B cell (primary cell): ENCODE results near the gene HFE. TPM values are rescaled to one million over a fixed set of nuclear protein-coding genes. Genes with fewer than 3 reads are reported as not detected.
A peak's percentile ranks its signal among the peaks of the same experiment; 100 is the strongest.

Experiments
- ATAC-seq: fragments of 200-7000 bp; cut with Tn5 transposase; one replicate; pipeline ENCODE4 v1.10.0; 2021; ENCODE audit warnings: low read depth, mild to moderate bottlenecking, moderate number of reproducible peaks, moderate library complexity
- CTCF ChIA-PET: fragments of 350-600 bp; sonication (Branson Sonifier 250); formaldehyde crosslinking; loops from one replicate; lab custom pipeline; 2021; ENCODE audit warnings: antibody characterized with exemption, inconsistent platforms; lab: Charles Lee
- POLR2A ChIA-PET: fragments of 350-600 bp; sonication (Branson Sonifier 250); formaldehyde crosslinking; loops from one replicate; lab custom pipeline; 2021; ENCODE audit warnings: antibody characterized with exemption; lab: Charles Lee
- DNase-seq: peaks from one replicate; pipeline ENCODE4 v3.0.0; 2013
- H2AFZ ChIP-seq: 2 replicates; pipeline ENCODE4 v1.6.1; 2012; ENCODE audit warnings: mild to moderate bottlenecking, low read depth, low read length; ENCODE audit not compliant: insufficient read depth, poor library complexity, severe bottlenecking
- H3K27ac ChIP-seq, 2 donors: 1 replicate in 1 of 2; 2 replicates in 1 of 2; pipeline ENCODE4 v1.5.1; 2012 to 2013; ENCODE audit warnings: low read length in 2 of 2, mild to moderate bottlenecking in 2 of 2, moderate library complexity in 1 of 2
- H3K27me3 ChIP-seq, 4 experiments: fragments of 200-600 bp in 1 of 4; sonication (generic) in 1 of 4; replicated peaks in 1 of 4; 1 replicate in 2 of 4; 2 replicates in 2 of 4; pipeline versions ENCODE4 v1.6.1 to v1.7.0; 2013 to 2016; ENCODE audit warnings: low read length in 3 of 4, mild to moderate bottlenecking in 2 of 4, mixed read lengths in 1 of 4, moderate library complexity in 1 of 4; ENCODE audit not compliant: insufficient read depth in 4 of 4, control insufficient read depth in 3 of 4; ENCODE audit errors: control extremely low read depth in 1 of 4
- H3K36me3 ChIP-seq, 2 experiments: replicated peaks in 1 of 2; 1 replicate in 1 of 2; 2 replicates in 1 of 2; pipeline versions ENCODE4 v1.6.1 to v1.7.1; 2013; ENCODE audit warnings: low read length in 1 of 2; ENCODE audit not compliant: insufficient read depth in 2 of 2, control insufficient read depth in 1 of 2; ENCODE audit errors: control extremely low read depth in 1 of 2, extremely low read depth in 1 of 2
- H3K4me1 ChIP-seq, 2 donors: fragments of 200-600 bp in 1 of 2; sonication (generic) in 1 of 2; 1 replicate in 1 of 2; 2 replicates in 1 of 2; pipeline versions ENCODE4 v1.5.1 to v1.6.1; 2013 to 2017; ENCODE audit warnings: low read length in 2 of 2; ENCODE audit not compliant: control insufficient read depth in 2 of 2, insufficient read depth in 2 of 2
- H3K4me2 ChIP-seq: replicated peaks from 2 replicates; pipeline ENCODE3; 2012; ENCODE audit warnings: mild to moderate bottlenecking, low read depth, low read length; ENCODE audit not compliant: poor library complexity, severe bottlenecking
- H3K4me3 ChIP-seq, 5 experiments: fragments of 200-600 bp in 1 of 5; sonication (generic) in 1 of 5; 1 replicate in 3 of 5; 2 replicates in 2 of 5; pipeline versions ENCODE4 v1.5.1 to v1.7.0; 2011 to 2016; ENCODE audit warnings: low read length in 4 of 5, mild to moderate bottlenecking in 4 of 5, low read depth in 2 of 5, control low read depth in 1 of 5, moderate library complexity in 1 of 5; ENCODE audit not compliant: insufficient read depth in 1 of 5; ENCODE audit errors: control extremely low read depth in 1 of 5, extremely low read depth in 1 of 5
- H3K79me2 ChIP-seq: fragments of 200-600 bp; sonication (generic); one replicate; pipeline ENCODE4 v1.6.0; 2016; ENCODE audit warnings: low read length; ENCODE audit not compliant: control insufficient read depth, insufficient read depth
- H3K9ac ChIP-seq: fragments of 200-600 bp; sonication (generic); 2 replicates; pipeline ENCODE4 v1.6.1; 2017; ENCODE audit warnings: mild to moderate bottlenecking, low read length, moderate library complexity
- H3K9me3 ChIP-seq, 3 donors: one replicate each; pipeline versions ENCODE4 v1.6.1 to v1.7.1; 2013; ENCODE audit warnings: low read length in 2 of 3; ENCODE audit not compliant: control insufficient read depth in 2 of 3, insufficient read depth in 1 of 3; ENCODE audit errors: control extremely low read depth in 1 of 3
- H4K20me1 ChIP-seq: 2 replicates; pipeline ENCODE4 v1.6.0; 2012; ENCODE audit warnings: mild to moderate bottlenecking, low read length; ENCODE audit not compliant: insufficient read depth, control insufficient read depth, poor library complexity, severe bottlenecking
- H3K27ac Mint-ChIP-seq: one replicate; pipeline ENCODE4 v1.8.0; 2021; ENCODE audit warnings: mixed read lengths
- H3K27me3 Mint-ChIP-seq: one replicate; pipeline ENCODE4 v1.8.0; 2021; ENCODE audit warnings: mixed read lengths
- H3K4me1 Mint-ChIP-seq: one replicate; pipeline ENCODE4 v1.8.0; 2021; ENCODE audit warnings: mixed read lengths
- H3K4me3 Mint-ChIP-seq: one replicate; pipeline ENCODE4 v1.8.0; 2021; ENCODE audit warnings: mixed read lengths
- H3K9me3 Mint-ChIP-seq: one replicate; pipeline ENCODE4 v1.8.0; 2022; ENCODE audit warnings: mixed read lengths; ENCODE audit not compliant: insufficient read depth
- CTCF ChIP-seq: fragments of 200-600 bp; IDR thresholded peaks from one replicate; pipeline ENCODE4 v1.8.0; 2022; ENCODE audit warnings: antibody characterized with exemption, mild to moderate bottlenecking
- EZH2 ChIP-seq: IDR thresholded peaks from 2 replicates; pipeline ENCODE4 v1.6.1; 2012; ENCODE audit warnings: borderline replicate concordance, low read depth, mild to moderate bottlenecking, moderate library complexity, low read length; ENCODE audit not compliant: insufficient read depth, poor library complexity, severe bottlenecking
- whole genome bisulfite sequencing: methylation state at CpG from one replicate; pipeline ENCODE4 v1.1.5; 2013; ENCODE audit warnings: missing lambda C conversion rate; ENCODE audit not compliant: insufficient coverage; 5-methylcytosine and 5-hydroxymethylcytosine counted together
- intact Hi-C: fragments of 100-400 bp; cut with micrococcal nuclease; formaldehyde crosslinking; loops from one replicate; pipeline ENCODE4 v1.10.0; 2022
- polyA plus RNA-seq: library from polyadenylated mRNA; depleted of rRNA; stranded (reverse); fragments of >200 nt; gene quantifications from 2 replicates; pipeline ENCODE4 v1.2.3, GENCODE V29; 2012
- total RNA-seq, 2 donors: library from RNA; stranded (reverse); fragments of 120-200 nt in 1 of 2; gene quantifications; 1 replicate in 1 of 2; 2 replicates in 1 of 2; pipeline versions ENCODE4 v1.2.3 to v1.2.4, GENCODE V29; 2013 to 2022

HFE gene
- total and polyA plus RNA-seq, 2 donors (not counting 1 experiment from before 2014, with no cell fraction given), result 5.9 to 6.3 TPM

- H3K9ac ChIP-seq, result peak overlapping the region; percentile 93
- H3K27me3 ChIP-seq, result no peaks in the 10 kb centered on the region
- H3K27ac Mint-ChIP-seq, result peak overlapping the region; percentile 97
- peaks cover 73% of the 10 kb centered on the region for H3K79me2 ChIP-seq
- no peak for ATAC-seq
- peak overlapping the region; percentile 79 for H3K4me2 ChIP-seq
- H3K4me1 ChIP-seq, result peaks cover 30 to 49% of the 10 kb centered on the region in 2 donors
- peak overlapping the region in 1 of 2 donors; percentile 72 for H3K27ac ChIP-seq
- TF ChIP-seq CTCF (no peak), EZH2 (no peak)
- no peaks in the 10 kb centered on the region for H3K27me3 Mint-ChIP-seq
- whole genome bisulfite sequencing, result 0% methylated on average over 5 of the region's 8 CpGs
- no peak for DNase-seq
- peak overlapping the region; percentile 87 to 100 (median 96) for H3K4me3 ChIP-seq
- no peaks in the 10 kb centered on the region for H3K9me3 Mint-ChIP-seq
- peak overlapping the region; percentile 93 for H3K4me3 Mint-ChIP-seq
- H2AFZ ChIP-seq, result no peak overlapping the region
- H3K9me3 ChIP-seq, result peaks cover 0 to 3% (median 0%) of the 10 kb centered on the region in 3 donors
- peaks cover 69% of the 10 kb centered on the region for H4K20me1 ChIP-seq
- ChIA-PET POLR2A (interaction anchor here (0.6 to 6.4 kb wide), 12 partner anchors 25 to 717 kb away, joined by 3 to 481 read pairs (median 32); a partner anchor contains a TSS), CTCF (interaction anchor here (1.1 to 6.4 kb wide), 4 partner anchors 10 to 71 kb away, joined by 4 to 69 read pairs (median 22); a partner anchor contains a TSS)
- H3K4me1 Mint-ChIP-seq, result peaks cover 44% of the 10 kb centered on the region
- intact Hi-C loops, result loop anchor here (10.0 kb wide), 1 partner anchor 1708 kb away; a partner anchor contains a TSS
- peaks cover 10 to 34% of the 10 kb centered on the region in 2 experiments for H3K36me3 ChIP-seq
These were observed 39.4 kb downstream of the HFE start for GRCh38 chr6:26126394-26127235.
